ENCODE measurements around the gene MAP3K9. TPM values are rescaled to one million over a fixed set of nuclear protein-coding genes. Genes with fewer than 3 reads are reported as not detected.
"Not testable (repeated sequence)": the region's sequence is repeated elsewhere in the genome, so short reads cannot be mapped to it uniquely, and the experiment has no call there.

MAP3K9 gene
- total and polyA plus RNA-seq, 2 donors from 2014 or later = 1.0 to 8.3 TPM

DNA sequence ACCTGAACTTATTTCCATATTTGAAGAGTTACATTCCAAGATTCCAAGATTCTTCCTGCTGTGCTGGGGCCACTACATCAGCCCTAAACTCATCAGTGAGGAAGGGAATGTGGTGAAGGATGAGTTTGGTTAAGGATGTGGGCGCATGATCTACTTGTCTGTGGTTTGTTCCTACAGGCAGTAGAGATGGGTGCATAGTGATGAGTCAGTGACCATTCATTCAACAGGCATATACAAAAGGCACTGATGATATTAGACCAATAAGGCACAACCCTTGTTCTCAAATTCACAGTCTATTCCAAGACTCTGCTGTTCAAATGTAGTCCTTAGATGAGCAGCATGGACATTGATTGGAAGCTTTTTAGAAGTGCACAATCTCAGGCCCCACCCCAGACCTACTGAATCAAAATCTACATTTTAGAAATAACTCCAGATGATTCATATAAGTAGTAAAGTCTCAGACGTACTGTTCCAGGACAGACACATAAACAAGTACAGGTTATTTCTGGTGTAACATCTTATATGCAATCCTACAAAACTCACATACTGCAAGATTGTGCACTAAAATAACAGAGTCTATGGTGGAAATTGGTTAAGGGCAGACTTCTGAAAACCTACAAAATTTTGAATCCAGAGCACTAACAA lies 47.7 kb upstream of the MAP3K9 start:
- Histone ChIP-seq H3K9ac (ENCODE audit: low read length in 3 of 3) (no peak overlapping the region), H3K36me3 (ENCODE audit: control insufficient read depth in 2 of 3, insufficient read depth in 3 of 3, low read length in 3 of 3) (no peaks in the 10 kb centered on the region), H3K9me3 (ENCODE audit: control insufficient read depth in 2 of 3, insufficient read depth in 1 of 3, low read length in 3 of 3) (no peaks in the 10 kb centered on the region), H3K4me1 (ENCODE audit: control insufficient read depth in 2 of 3, insufficient read depth in 2 of 3, low read depth in 1 of 3, low read length in 3 of 3) (no peaks in the 10 kb centered on the region), H3K4me3 (ENCODE audit: low read length in 3 of 3) (no peak overlapping the region), H3K27me3 (ENCODE audit: control insufficient read depth, insufficient read depth, low read length) (no peaks in the 10 kb centered on the region), H3K27ac (ENCODE audit: low read depth in 2 of 2, low read length in 2 of 2) (no peak overlapping the region)
- intact Hi-C loops (cut with DNase I) = no loop called here
- TF ChIP-seq, protein P1, sequence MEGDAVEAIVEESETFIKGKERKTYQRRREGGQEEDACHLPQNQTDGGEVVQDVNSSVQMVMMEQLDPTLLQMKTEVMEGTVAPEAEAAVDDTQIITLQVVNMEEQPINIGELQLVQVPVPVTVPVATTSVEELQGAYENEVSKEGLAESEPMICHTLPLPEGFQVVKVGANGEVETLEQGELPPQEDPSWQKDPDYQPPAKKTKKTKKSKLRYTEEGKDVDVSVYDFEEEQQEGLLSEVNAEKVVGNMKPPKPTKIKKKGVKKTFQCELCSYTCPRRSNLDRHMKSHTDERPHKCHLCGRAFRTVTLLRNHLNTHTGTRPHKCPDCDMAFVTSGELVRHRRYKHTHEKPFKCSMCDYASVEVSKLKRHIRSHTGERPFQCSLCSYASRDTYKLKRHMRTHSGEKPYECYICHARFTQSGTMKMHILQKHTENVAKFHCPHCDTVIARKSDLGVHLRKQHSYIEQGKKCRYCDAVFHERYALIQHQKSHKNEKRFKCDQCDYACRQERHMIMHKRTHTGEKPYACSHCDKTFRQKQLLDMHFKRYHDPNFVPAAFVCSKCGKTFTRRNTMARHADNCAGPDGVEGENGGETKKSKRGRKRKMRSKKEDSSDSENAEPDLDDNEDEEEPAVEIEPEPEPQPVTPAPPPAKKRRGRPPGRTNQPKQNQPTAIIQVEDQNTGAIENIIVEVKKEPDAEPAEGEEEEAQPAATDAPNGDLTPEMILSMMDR (IDR thresholded peaks at IDR 0.05; ENCODE audit: borderline replicate concordance, extremely low read depth, insufficient read depth) = no peak
- DNase-seq (no peak), FAIRE-seq (no peak)

GRCh38 chr14:70855486-70855885 lies 46.2 kb upstream of the MAP3K9 start:
- Histone ChIP-seq H3K9me3 (ENCODE audit: control insufficient read depth in 2 of 3, insufficient read depth in 1 of 3, low read length in 3 of 3) (no peaks in the 10 kb centered on the region), H3K27ac (ENCODE audit: low read depth in 2 of 2, low read length in 2 of 2) (no peak overlapping the region), H3K4me1 (ENCODE audit: control insufficient read depth in 2 of 3, insufficient read depth in 2 of 3, low read depth in 1 of 3, low read length in 3 of 3) (no peaks in the 10 kb centered on the region), H3K9ac (ENCODE audit: low read length in 3 of 3) (no peak overlapping the region), H3K27me3 (ENCODE audit: control insufficient read depth, insufficient read depth, low read length) (no peaks in the 10 kb centered on the region), H3K4me3 (ENCODE audit: low read length in 3 of 3) (no peak overlapping the region), H3K36me3 (ENCODE audit: control insufficient read depth in 2 of 3, insufficient read depth in 3 of 3, low read length in 3 of 3) (no peaks in the 10 kb centered on the region)
- intact Hi-C loops (cut with DNase I) = no loop called here
- DNase-seq (no peak), FAIRE-seq (no peak)
- TF ChIP-seq, protein P1 (IDR thresholded peaks at IDR 0.05; ENCODE audit: borderline replicate concordance, extremely low read depth, insufficient read depth) = no peak

DNA sequence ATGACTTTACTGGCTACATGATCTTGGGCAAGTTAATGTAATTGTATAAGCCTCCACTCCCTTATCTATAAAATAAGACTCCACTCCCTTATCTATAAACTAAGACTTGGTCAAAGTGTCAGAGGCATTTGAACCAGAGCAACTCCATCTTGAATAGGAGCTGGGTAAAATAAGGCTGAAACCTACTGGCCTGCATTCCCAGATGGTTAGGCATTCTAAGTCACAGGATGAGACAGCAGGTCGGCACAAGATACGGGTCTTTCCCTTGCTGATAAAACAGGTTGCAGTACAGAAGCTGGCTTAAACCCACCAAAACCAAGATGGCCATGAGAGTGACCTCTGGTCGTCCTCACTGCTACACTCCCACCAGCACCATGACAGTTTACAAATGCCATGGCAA lies 44.3 kb upstream of the MAP3K9 start:
- DNase-seq; H3K4me1 ChIP-seq (ENCODE audit: control insufficient read depth in 2 of 3, insufficient read depth in 2 of 3, low read depth in 1 of 3, low read length in 3 of 3); H3K27ac ChIP-seq (ENCODE audit: low read depth in 2 of 2, low read length in 2 of 2); H3K36me3 ChIP-seq (ENCODE audit: control insufficient read depth in 2 of 3, insufficient read depth in 3 of 3, low read length in 3 of 3); FAIRE-seq; intact Hi-C loops (cut with DNase I); H3K27me3 ChIP-seq (ENCODE audit: control insufficient read depth, insufficient read depth, low read length); H3K9me3 ChIP-seq (ENCODE audit: control insufficient read depth in 2 of 3, insufficient read depth in 1 of 3, low read length in 3 of 3); H3K9ac ChIP-seq (ENCODE audit: low read length in 3 of 3); H3K4me3 ChIP-seq (ENCODE audit: low read length in 3 of 3): not testable (repeated sequence)

DNA sequence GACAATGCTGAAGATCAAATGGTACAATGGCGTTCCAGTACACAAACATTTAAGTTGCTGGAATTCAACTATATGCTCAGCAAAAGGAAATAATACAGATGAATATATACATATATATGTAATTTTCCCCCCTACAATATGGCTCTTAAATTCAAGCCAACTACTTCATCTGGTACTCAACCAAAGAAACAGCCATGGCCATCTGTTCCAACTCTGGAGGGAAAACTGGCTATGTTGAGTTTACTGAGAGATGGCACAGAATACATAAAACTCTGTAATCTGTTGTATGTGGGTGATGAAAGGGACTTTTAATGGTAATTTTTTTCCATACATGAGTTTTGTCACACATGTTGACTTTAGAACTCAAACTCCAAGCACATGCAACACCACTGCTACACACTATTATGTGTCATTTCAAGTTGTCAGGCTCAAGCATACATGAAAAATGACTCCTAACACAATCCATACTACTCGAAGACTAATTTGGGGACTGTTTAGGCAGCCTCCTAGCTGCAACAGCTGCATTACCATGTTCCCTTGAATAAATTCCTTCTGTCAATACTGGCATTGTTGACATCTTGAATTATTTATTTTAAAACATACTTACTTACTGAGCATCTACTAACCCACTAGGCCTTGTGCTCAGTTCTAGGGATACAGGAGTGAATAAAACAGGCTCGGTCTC lies 38.2 kb upstream of the MAP3K9 start:
- Histone ChIP-seq H3K27ac (ENCODE audit: low read depth in 2 of 2, low read length in 2 of 2) (no peak overlapping the region), H3K36me3 (ENCODE audit: control insufficient read depth in 2 of 3, insufficient read depth in 3 of 3, low read length in 3 of 3) (no peaks in the 10 kb centered on the region), H3K27me3 (ENCODE audit: control insufficient read depth, insufficient read depth, low read length) (no peaks in the 10 kb centered on the region), H3K4me1 (ENCODE audit: control insufficient read depth in 2 of 3, insufficient read depth in 2 of 3, low read depth in 1 of 3, low read length in 3 of 3) (peaks cover 0 to 7% (median 5%) of the 10 kb centered on the region in 3 donors), H3K9me3 (ENCODE audit: control insufficient read depth in 2 of 3, insufficient read depth in 1 of 3, low read length in 3 of 3) (no peaks in the 10 kb centered on the region), H3K9ac (ENCODE audit: low read length in 3 of 3) (no peak overlapping the region), H3K4me3 (ENCODE audit: low read length in 3 of 3) (no peak overlapping the region)
- TF ChIP-seq, protein P1 (IDR thresholded peaks at IDR 0.05; ENCODE audit: borderline replicate concordance, extremely low read depth, insufficient read depth) = no peak
- intact Hi-C loops (cut with DNase I) = no loop called here
- FAIRE-seq (no peak), DNase-seq (no peak)

Measured in kidney (tissue), 14 donors.